GM12874 (cell line): ENCODE data around the gene CUL2.

Experiments used
- TF ChIP-seq, protein P1 (sequence below): IDR thresholded peaks from 2 replicates; pipeline ENCODE4 v1.5.1; 2011; ENCODE audit warnings: low read depth, mild to moderate bottlenecking, control low read depth, low read length, moderate library complexity; ENCODE audit not compliant: insufficient read depth

The CUL2 gene

GRCh38 chr10:35079265-35079664, 10.9 kb downstream of the CUL2 start:
- TF ChIP-seq, protein P1, sequence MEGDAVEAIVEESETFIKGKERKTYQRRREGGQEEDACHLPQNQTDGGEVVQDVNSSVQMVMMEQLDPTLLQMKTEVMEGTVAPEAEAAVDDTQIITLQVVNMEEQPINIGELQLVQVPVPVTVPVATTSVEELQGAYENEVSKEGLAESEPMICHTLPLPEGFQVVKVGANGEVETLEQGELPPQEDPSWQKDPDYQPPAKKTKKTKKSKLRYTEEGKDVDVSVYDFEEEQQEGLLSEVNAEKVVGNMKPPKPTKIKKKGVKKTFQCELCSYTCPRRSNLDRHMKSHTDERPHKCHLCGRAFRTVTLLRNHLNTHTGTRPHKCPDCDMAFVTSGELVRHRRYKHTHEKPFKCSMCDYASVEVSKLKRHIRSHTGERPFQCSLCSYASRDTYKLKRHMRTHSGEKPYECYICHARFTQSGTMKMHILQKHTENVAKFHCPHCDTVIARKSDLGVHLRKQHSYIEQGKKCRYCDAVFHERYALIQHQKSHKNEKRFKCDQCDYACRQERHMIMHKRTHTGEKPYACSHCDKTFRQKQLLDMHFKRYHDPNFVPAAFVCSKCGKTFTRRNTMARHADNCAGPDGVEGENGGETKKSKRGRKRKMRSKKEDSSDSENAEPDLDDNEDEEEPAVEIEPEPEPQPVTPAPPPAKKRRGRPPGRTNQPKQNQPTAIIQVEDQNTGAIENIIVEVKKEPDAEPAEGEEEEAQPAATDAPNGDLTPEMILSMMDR: no peak

DNA sequence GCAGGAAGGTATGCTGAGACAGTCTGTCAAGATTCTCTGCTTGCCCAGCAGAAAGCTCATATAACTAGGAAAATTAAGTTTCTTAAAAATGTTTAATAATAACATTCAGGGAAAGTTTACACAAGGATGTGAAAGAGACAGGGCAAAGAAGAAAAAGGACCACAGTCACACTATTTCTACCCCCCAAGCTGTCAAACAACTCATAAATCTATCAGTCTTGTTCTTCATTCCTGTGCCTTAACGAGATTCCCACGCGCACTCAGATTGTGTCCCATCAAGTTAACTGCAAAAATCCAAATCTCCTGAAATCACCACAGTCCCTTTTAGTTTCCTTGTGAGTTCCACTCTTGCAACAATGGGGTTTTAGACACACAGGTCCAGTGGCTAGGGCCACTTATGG, 14.9 kb downstream of the CUL2 start:
- TF ChIP-seq, protein P1: no peak

DNA sequence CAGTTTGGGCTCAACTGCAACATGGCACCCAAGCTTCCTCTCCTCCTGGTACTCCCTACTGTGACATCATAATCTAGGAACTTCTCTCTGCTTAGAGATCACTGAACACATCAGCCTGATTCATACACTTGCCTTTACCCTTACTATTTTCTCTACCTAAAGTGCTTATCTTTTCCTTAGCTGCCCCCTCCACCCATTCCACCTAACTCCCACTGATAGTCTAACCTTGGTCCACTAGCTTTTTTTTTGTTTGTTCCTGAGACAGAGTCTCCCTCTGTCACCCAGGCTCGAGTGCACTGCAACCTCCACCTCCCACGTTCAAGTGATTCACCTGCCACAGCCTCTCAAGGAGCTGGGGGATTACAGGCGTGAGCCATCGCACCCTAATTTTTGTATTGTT, 15.9 kb downstream of the CUL2 start:
- TF ChIP-seq, protein P1: no peak

DNA sequence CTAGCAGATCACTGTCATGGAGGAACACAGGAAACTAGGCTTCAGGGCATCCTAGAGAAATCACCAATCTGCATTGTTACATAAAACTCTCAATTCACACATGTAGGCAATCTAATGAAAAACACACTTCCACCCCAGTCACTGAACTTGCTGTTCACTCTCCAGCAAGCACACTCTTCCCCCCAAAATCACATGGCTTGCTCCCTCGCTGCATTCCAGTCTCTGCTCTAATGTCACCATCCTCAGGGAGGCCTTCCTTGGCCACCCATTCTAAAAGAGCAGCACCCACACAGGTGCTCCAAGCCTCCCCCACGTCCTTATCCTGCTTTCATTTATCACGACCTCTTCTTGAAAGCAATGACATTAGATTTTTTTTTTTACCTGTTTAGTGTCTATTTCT, 19.6 kb downstream of the CUL2 start:
- TF ChIP-seq, protein P1: no peak

- TF ChIP-seq, protein P1: no peak
Measured at GRCh38 chr10:35063837-35064454, 26.2 kb downstream of the CUL2 start.

DNA sequence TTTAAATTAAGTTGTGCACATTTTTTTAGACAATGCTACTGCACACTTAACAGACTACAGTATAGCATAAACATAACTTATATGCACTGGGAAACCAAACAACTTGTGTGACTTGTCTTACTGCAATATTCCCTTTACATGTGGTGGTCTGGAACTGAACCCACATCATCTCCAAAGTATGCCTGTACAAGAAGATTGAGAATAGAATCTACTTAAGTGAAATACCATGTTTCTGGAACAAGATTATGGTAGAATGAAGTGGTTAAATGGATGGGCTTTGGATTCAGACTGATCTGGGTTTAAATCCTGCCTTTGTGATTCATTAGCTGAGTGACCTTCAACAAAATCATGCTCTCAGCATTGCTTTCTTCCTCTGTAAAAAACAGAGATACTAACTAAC, 30.7 kb downstream of the CUL2 start:
- TF ChIP-seq, protein P1: no peak

GRCh38 chr10:35058686-35059085, 31.5 kb downstream of the CUL2 start:
- TF ChIP-seq, protein P1: no peak

GRCh38 chr10:35058134-35058533, 32.0 kb downstream of the CUL2 start:
- TF ChIP-seq, protein P1: no peak
